Neural progenitor cell (in vitro differentiated cells): ENCODE data around the gene NDFIP2. TPM values are rescaled to one million over a fixed set of nuclear protein-coding genes. Genes with fewer than 3 reads are reported as not detected.
A peak's percentile ranks its signal among the peaks of the same experiment; 100 is the strongest.

Source experiments
- DNase-seq: peaks from one replicate; pipeline ENCODE4 v3.0.0-alpha.2; 2016; ENCODE audit warnings: low spot score
- H2AFZ ChIP-seq: fragments of 200-600 bp; sonication (generic); replicated peaks from 2 replicates; pipeline ENCODE4 v1.6.1; 2016; ENCODE audit warnings: antibody characterized with exemption
- H3F3A ChIP-seq: fragments of 200-600 bp; sonication (generic); 2 replicates; pipeline ENCODE4 v1.6.1; 2016; ENCODE audit warnings: antibody characterized with exemption, low read depth
- H3K27ac ChIP-seq: fragments of 200-600 bp; sonication (generic); 2 replicates; pipeline ENCODE4 v1.5.1; 2016; ENCODE audit warnings: mild to moderate bottlenecking
- H3K27me3 ChIP-seq: fragments of 200-600 bp; sonication (generic); 2 replicates; pipeline ENCODE4 v1.6.1; 2016; ENCODE audit warnings: mild to moderate bottlenecking, moderate library complexity
- H3K36me3 ChIP-seq: fragments of 200-600 bp; sonication (generic); 2 replicates; pipeline ENCODE4 v1.5.1; 2016
- H3K4me1 ChIP-seq: fragments of 200-600 bp; sonication (generic); 2 replicates; pipeline ENCODE4 v1.6.1; 2016; ENCODE audit warnings: mixed run types
- H3K4me2 ChIP-seq: fragments of 200-600 bp; sonication (generic); 2 replicates; pipeline ENCODE4 v1.6.1; 2016
- H3K4me3 ChIP-seq: fragments of 200-600 bp; sonication (generic); 2 replicates; pipeline ENCODE4 v1.5.1; 2016
- H3K79me2 ChIP-seq: fragments of 200-600 bp; sonication (generic); 2 replicates; pipeline ENCODE4 v1.6.1; 2016; ENCODE audit warnings: low read depth
- H3K9ac ChIP-seq: fragments of 200-600 bp; sonication (generic); 2 replicates; pipeline ENCODE4 v1.6.1; 2016
- H3K9me3 ChIP-seq: fragments of 200-600 bp; sonication (generic); 2 replicates; pipeline ENCODE4 v1.5.1; 2016; ENCODE audit warnings: low read depth
- H4K20me1 ChIP-seq: fragments of 200-600 bp; sonication (generic); 2 replicates; pipeline ENCODE4 v1.6.1; 2016; ENCODE audit warnings: low read depth
- H3K27ac Mint-ChIP-seq: 3 replicates; pipeline ENCODE4 v1.8.0; 2021; ENCODE audit warnings: mixed read lengths
- H3K27me3 Mint-ChIP-seq: 2 replicates; pipeline ENCODE4 v1.8.0; 2022; ENCODE audit warnings: low read depth, mild to moderate bottlenecking, inconsistent platforms, moderate library complexity, mixed read lengths; ENCODE audit not compliant: insufficient read depth
- H3K36me3 Mint-ChIP-seq: 3 replicates; pipeline ENCODE4 v1.8.0; 2021; ENCODE audit warnings: mixed read lengths
- H3K4me1 Mint-ChIP-seq: 3 replicates; pipeline ENCODE4 v1.8.0; 2021; ENCODE audit warnings: mixed read lengths
- H3K4me3 Mint-ChIP-seq: 3 replicates; pipeline ENCODE4 v1.8.0; 2021; ENCODE audit warnings: mild to moderate bottlenecking, moderate library complexity, mixed read lengths
- H3K9me3 Mint-ChIP-seq: 3 replicates; pipeline ENCODE4 v1.8.0; 2020; ENCODE audit warnings: mixed read lengths
- CTCF ChIP-seq: fragments of 200-600 bp; sonication (generic); IDR thresholded peaks from 2 replicates; pipeline ENCODE4 v1.5.1; 2017; ENCODE audit warnings: antibody characterized with exemption, mild to moderate bottlenecking
- EZH2 ChIP-seq: fragments of 200-600 bp; sonication (generic); IDR thresholded peaks from 2 replicates; pipeline ENCODE4 v1.6.1; 2017; ENCODE audit warnings: antibody characterized with exemption, mild to moderate bottlenecking, moderate library complexity
- EZH2phosphoT487 ChIP-seq: fragments of 200-600 bp; sonication (generic); IDR thresholded peaks from 2 replicates; pipeline ENCODE4 v1.6.1; 2017; ENCODE audit warnings: antibody characterized with exemption
- total RNA-seq: library from RNA; depleted of rRNA; stranded (reverse); fragments of >200 nt; gene quantifications from 2 replicates; pipeline ENCODE4 v1.2.3, GENCODE V29; 2015; ENCODE audit warnings: low replicate concordance

The NDFIP2 gene
- total RNA-seq, 1 donor from 2014 or later, result 25.4 TPM

DNA sequence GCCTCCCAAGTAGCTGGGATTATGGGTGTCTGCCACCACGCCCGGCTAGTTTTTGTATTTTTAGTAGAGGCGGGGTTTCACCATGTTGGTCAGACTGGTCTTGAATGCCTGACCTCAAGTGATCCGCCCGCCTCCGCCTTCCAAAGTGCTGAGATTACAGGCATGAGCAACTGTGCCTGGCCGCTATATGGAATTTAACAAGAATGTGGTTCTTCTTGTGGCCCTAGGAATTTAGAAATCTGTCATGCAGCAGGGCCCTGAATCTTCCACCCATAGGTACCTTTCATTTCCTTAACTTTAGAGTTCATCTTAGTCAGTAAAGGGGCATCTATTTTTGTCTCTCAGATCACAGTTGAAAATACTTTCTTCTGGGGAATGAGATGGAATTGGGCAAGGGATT, 25.6 kb upstream of the NDFIP2 start:
- Histone ChIP-seq H3K4me3 (no peak overlapping the region), H3K27me3 (peaks cover 5% of the 10 kb centered on the region), H3K4me2 (no peak overlapping the region), H3F3A (no peaks in the 10 kb centered on the region), H3K27ac (no peak overlapping the region), H4K20me1 (no peaks in the 10 kb centered on the region), H2AFZ (no peak overlapping the region), H3K4me1 (no peaks in the 10 kb centered on the region), H3K36me3 (no peaks in the 10 kb centered on the region), H3K9ac (no peak overlapping the region), H3K9me3 (no peaks in the 10 kb centered on the region), H3K79me2 (no peaks in the 10 kb centered on the region)
- DNase-seq, result no peak
- H3K9me3 Mint-ChIP-seq, result no peaks in the 10 kb centered on the region
- peaks cover 28% of the 10 kb centered on the region for H3K4me1 Mint-ChIP-seq
- TF ChIP-seq EZH2phosphoT487 (no peak), EZH2 (no peak), CTCF (no peak)
- H3K27me3 Mint-ChIP-seq, result peaks cover 6% of the 10 kb centered on the region
- no peaks in the 10 kb centered on the region for H3K36me3 Mint-ChIP-seq
- no peak overlapping the region for H3K4me3 Mint-ChIP-seq
- H3K27ac Mint-ChIP-seq, result no peak overlapping the region

GRCh38 chr13:79456051-79456450, 24.9 kb upstream of the NDFIP2 start:
- no peak for TF ChIP-seq EZH2phosphoT487
- TF ChIP-seq EZH2, result no peak
- H3K4me1 Mint-ChIP-seq, result peaks cover 28% of the 10 kb centered on the region
- no peaks in the 10 kb centered on the region for H3K4me1 ChIP-seq
- no peaks in the 10 kb centered on the region for H3K9me3 ChIP-seq
- DNase-seq, result no peak
- H2AFZ ChIP-seq, result no peak overlapping the region
- no peak overlapping the region for H3K27ac ChIP-seq
- peaks cover 6% of the 10 kb centered on the region for H3K27me3 Mint-ChIP-seq
- H3K36me3 Mint-ChIP-seq, result no peaks in the 10 kb centered on the region
- H3K9me3 Mint-ChIP-seq, result peaks cover 2% of the 10 kb centered on the region
- H3K79me2 ChIP-seq, result no peaks in the 10 kb centered on the region
- H3K4me2 ChIP-seq, result no peak overlapping the region
- no peak overlapping the region for H3K27ac Mint-ChIP-seq
- no peaks in the 10 kb centered on the region for H3K36me3 ChIP-seq
- no peaks in the 10 kb centered on the region for H4K20me1 ChIP-seq
- no peaks in the 10 kb centered on the region for H3F3A ChIP-seq
- H3K27me3 ChIP-seq, result peaks cover 4% of the 10 kb centered on the region
- no peak overlapping the region for H3K4me3 ChIP-seq
- no peak overlapping the region for H3K4me3 Mint-ChIP-seq
- no peak overlapping the region for H3K9ac ChIP-seq

DNA sequence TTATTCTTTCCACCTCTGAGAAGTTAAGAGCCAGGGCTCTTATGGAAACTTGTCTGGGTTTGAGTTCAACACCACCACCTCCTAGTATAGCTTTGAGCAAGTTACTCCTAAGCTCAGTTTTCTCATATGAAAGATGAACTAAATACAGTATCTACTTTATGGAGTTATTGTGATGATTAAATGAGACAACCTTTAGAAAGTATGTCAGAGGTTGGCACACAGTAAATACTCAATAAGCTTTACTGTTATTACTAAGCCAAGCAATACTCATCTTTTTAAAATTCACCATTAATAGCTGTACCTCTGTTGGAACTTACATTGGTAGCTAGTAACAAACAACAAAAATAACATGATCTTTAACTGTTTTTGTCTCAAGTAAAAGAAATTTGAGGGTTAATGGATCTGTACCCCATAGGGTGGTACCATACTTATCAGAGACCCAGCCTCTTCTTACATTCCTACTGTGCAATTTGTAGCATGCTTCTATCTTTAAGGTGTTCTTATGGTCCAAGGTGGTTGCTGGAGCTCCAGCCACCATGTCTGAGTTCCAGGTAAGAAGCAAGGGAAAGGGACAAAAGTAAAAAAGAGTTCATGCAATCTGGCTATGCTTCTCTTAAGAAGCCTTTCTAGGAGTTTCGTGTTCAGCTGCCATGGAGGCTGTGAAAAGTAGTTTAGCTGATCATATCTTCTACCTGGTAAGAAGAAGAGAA, 24.1 kb upstream of the NDFIP2 start:
- Histone ChIP-seq H2AFZ (no peak overlapping the region), H3K9me3 (no peaks in the 10 kb centered on the region), H3K4me2 (no peak overlapping the region), H3K27me3 (peaks cover 4% of the 10 kb centered on the region), H4K20me1 (no peaks in the 10 kb centered on the region), H3K79me2 (no peaks in the 10 kb centered on the region), H3F3A (no peaks in the 10 kb centered on the region), H3K4me1 (no peaks in the 10 kb centered on the region), H3K27ac (no peak overlapping the region), H3K9ac (no peak overlapping the region), H3K36me3 (no peaks in the 10 kb centered on the region), H3K4me3 (no peak overlapping the region)
- Mint-ChIP-seq H3K4me1 (peaks cover 21% of the 10 kb centered on the region), H3K4me3 (no peak overlapping the region), H3K27me3 (peaks cover 6% of the 10 kb centered on the region), H3K36me3 (no peaks in the 10 kb centered on the region), H3K9me3 (peaks cover 5% of the 10 kb centered on the region), H3K27ac (peak overlapping the region; percentile 19)
- no peak for DNase-seq
- TF ChIP-seq EZH2phosphoT487 (no peak), CTCF (no peak), EZH2 (no peak)

GRCh38 chr13:79457390-79457789, 23.6 kb upstream of the NDFIP2 start:
- H3F3A ChIP-seq, result no peaks in the 10 kb centered on the region
- H3K27me3 Mint-ChIP-seq, result peaks cover 6% of the 10 kb centered on the region
- no peak overlapping the region for H3K4me3 Mint-ChIP-seq
- H3K27me3 ChIP-seq, result peaks cover 4% of the 10 kb centered on the region
- no peak overlapping the region for H3K9ac ChIP-seq
- DNase-seq, result no peak
- H3K4me3 ChIP-seq, result no peak overlapping the region
- no peak overlapping the region for H2AFZ ChIP-seq
- H3K9me3 Mint-ChIP-seq, result peaks cover 5% of the 10 kb centered on the region
- H3K4me2 ChIP-seq, result no peak overlapping the region
- no peaks in the 10 kb centered on the region for H3K36me3 ChIP-seq
- TF ChIP-seq EZH2phosphoT487 (no peak), EZH2 (no peak), CTCF (no peak)
- H3K79me2 ChIP-seq, result no peaks in the 10 kb centered on the region
- H3K4me1 Mint-ChIP-seq, result peaks cover 18% of the 10 kb centered on the region
- H3K9me3 ChIP-seq, result no peaks in the 10 kb centered on the region
- no peaks in the 10 kb centered on the region for H3K36me3 Mint-ChIP-seq
- H3K27ac Mint-ChIP-seq, result no peak overlapping the region
- no peak overlapping the region for H3K27ac ChIP-seq
- no peaks in the 10 kb centered on the region for H4K20me1 ChIP-seq
- no peaks in the 10 kb centered on the region for H3K4me1 ChIP-seq
